Mesodermal cell (in vitro differentiated cells): ENCODE data around the gene BMP8B.

Source experiments
- H3K27ac ChIP-seq: 2 replicates; pipeline ENCODE4 v1.7.0; 2013; ENCODE audit warnings: mild to moderate bottlenecking, low read depth, low read length, moderate library complexity; ENCODE audit not compliant: severe bottlenecking
- H3K36me3 ChIP-seq: 2 replicates; pipeline ENCODE4 v1.7.1; 2013; ENCODE audit warnings: mild to moderate bottlenecking, low read length, moderate library complexity; ENCODE audit not compliant: control insufficient read depth, insufficient read depth
- H3K4me1 ChIP-seq: one replicate; pipeline ENCODE4 v1.7.1; 2013; ENCODE audit warnings: mild to moderate bottlenecking, low read length; ENCODE audit not compliant: insufficient read depth, control insufficient read depth, poor library complexity, severe bottlenecking
- H3K4me3 ChIP-seq: 2 replicates; pipeline ENCODE4 v1.7.0; 2013; ENCODE audit warnings: low read length, control low read depth, mild to moderate bottlenecking; ENCODE audit not compliant: insufficient read depth, poor library complexity, severe bottlenecking; ENCODE audit errors: extremely low read depth
- H3K9me3 ChIP-seq: 2 replicates; pipeline ENCODE4 v1.7.1; 2013; ENCODE audit warnings: mild to moderate bottlenecking, low read length, moderate library complexity; ENCODE audit not compliant: control insufficient read depth
- WGBS, 2 experiments: methylation state at CpG; one replicate each; pipeline ENCODE4 v1.1.5; 2013; ENCODE audit warnings: missing lambda C conversion rate in 2 of 2; ENCODE audit not compliant: insufficient coverage in 2 of 2; 5-methylcytosine and 5-hydroxymethylcytosine counted together

The BMP8B gene

GRCh38 chr1:39755965-39756659 lies 32.6 kb downstream of the BMP8B start:
- 79 to 88% methylated on average over 4 to 7 of the region's 9 CpGs for WGBS, 2 experiments
- Histone ChIP-seq H3K27ac (no peak overlapping the region), H3K36me3 (peaks cover 64% of the 10 kb centered on the region), H3K4me1 (no peaks in the 10 kb centered on the region), H3K4me3 (no peak overlapping the region), H3K9me3 (no peaks in the 10 kb centered on the region)

- 94 to 100% methylated on average over 1 to 2 of the region's 2 CpGs for WGBS, 2 experiments
- no peak overlapping the region for H3K4me3 ChIP-seq
- H3K27ac ChIP-seq = no peak overlapping the region
- no peaks in the 10 kb centered on the region for H3K4me1 ChIP-seq
- H3K36me3 ChIP-seq = peaks cover 75% of the 10 kb centered on the region
- H3K9me3 ChIP-seq = no peaks in the 10 kb centered on the region
Observed at GRCh38 chr1:39754906-39755504, 33.7 kb downstream of the BMP8B start.

- Histone ChIP-seq H3K36me3 (peaks cover 84% of the 10 kb centered on the region), H3K4me3 (no peak overlapping the region), H3K27ac (no peak overlapping the region), H3K9me3 (no peaks in the 10 kb centered on the region), H3K4me1 (no peaks in the 10 kb centered on the region)
- WGBS, 2 experiments = 100% methylated on average over 1 of the region's 2 CpGs; no CpG with 5 or more reads in 1 of the 2 experiments
Observed at GRCh38 chr1:39754026-39754570, 34.6 kb downstream of the BMP8B start.

- Histone ChIP-seq H3K4me3 (no peak overlapping the region), H3K27ac (no peak overlapping the region), H3K9me3 (no peaks in the 10 kb centered on the region), H3K4me1 (no peaks in the 10 kb centered on the region), H3K36me3 (peaks cover 91% of the 10 kb centered on the region)
- 93 to 96% methylated on average over 13 to 14 of the region's 16 CpGs for whole genome bisulfite sequencing, 2 experiments
Observed at GRCh38 chr1:39753132-39754025, 35.3 kb downstream of the BMP8B start.

- WGBS, 2 experiments = 88 to 94% methylated on average over 6 of the region's 6 CpGs
- H3K4me1 ChIP-seq = no peaks in the 10 kb centered on the region
- H3K36me3 ChIP-seq = peaks cover 92% of the 10 kb centered on the region
Observed at GRCh38 chr1:39752703-39753102, 36.0 kb downstream of the BMP8B start.

GRCh38 chr1:39751595-39751994 lies 37.1 kb downstream of the BMP8B start:
- H3K36me3 ChIP-seq = peaks cover 90% of the 10 kb centered on the region
- H3K9me3 ChIP-seq = no peaks in the 10 kb centered on the region
- no peak overlapping the region for H3K4me3 ChIP-seq
- 74 to 88% methylated on average over 2 to 5 of the region's 7 CpGs for WGBS, 2 experiments
- H3K27ac ChIP-seq = no peak overlapping the region
- H3K4me1 ChIP-seq = no peaks in the 10 kb centered on the region

More at GRCh38 chr1:39752703-39753102, 36.0 kb downstream of the BMP8B start:
- no peak overlapping the region for H3K27ac ChIP-seq
- H3K9me3 ChIP-seq = no peaks in the 10 kb centered on the region
- H3K4me3 ChIP-seq = no peak overlapping the region

GRCh38 chr1:39745016-39745670 lies 43.5 kb downstream of the BMP8B start:
- WGBS, 2 experiments = 92 to 97% methylated on average over 13 to 16 of the region's 16 CpGs

GRCh38 chr1:39738622-39739366 lies 49.9 kb downstream of the BMP8B start, which contains the start of gene PPIE:
Gene PPIE (plus strand): TSS chr1:39738882. CDS start chr1:39738901, 19 bp downstream.
- Histone ChIP-seq H3K9me3 (no peaks in the 10 kb centered on the region), H3K27ac (no peak within 1 kb of the TSS), H3K4me3 (peak within 1 kb of the TSS; percentile 66), H3K4me1 (peaks cover 3% of the 10 kb centered on the region), H3K36me3 (peaks cover 33% of the 10 kb centered on the region)
- 1 to 2% methylated on average over 41 to 42 of the region's 52 CpGs for WGBS, 2 experiments

More at GRCh38 chr1:39745016-39745670, 43.5 kb downstream of the BMP8B start:
- Histone ChIP-seq H3K4me3 (no peak overlapping the region), H3K9me3 (no peaks in the 10 kb centered on the region), H3K4me1 (no peaks in the 10 kb centered on the region), H3K27ac (no peak overlapping the region), H3K36me3 (peaks cover 90% of the 10 kb centered on the region)

GRCh38 chr1:39737546-39738169 lies 51.0 kb downstream of the BMP8B start:
- Histone ChIP-seq H3K4me1 (peaks cover 3% of the 10 kb centered on the region), H3K9me3 (no peaks in the 10 kb centered on the region), H3K4me3 (no peak overlapping the region), H3K36me3 (peaks cover 21% of the 10 kb centered on the region), H3K27ac (no peak overlapping the region)
- WGBS, 2 experiments = 100% methylated on average over 2 to 3 of the region's 9 CpGs
